OCI-LY7 (cell line): Measurements from ENCODE around the gene RBM47. TPM values are rescaled to one million over a fixed set of nuclear protein-coding genes. Genes with fewer than 3 reads are reported as not detected.

ENCODE experiments used
- BruUV-seq: library from RNA; stranded (reverse); fragments of 400-500 nt; replicated peaks from 2 replicates; lab custom pipeline; 2021; lab: Mats Ljungman, UMichigan
- CTCF ChIA-PET: fragments of 300-600 bp; sonication (Branson Sonifier 250); formaldehyde crosslinking; loops from one replicate; lab custom pipeline; 2022; ENCODE audit warnings: antibody characterized with exemption; ENCODE audit not compliant: unreplicated experiment; lab: Charles Lee
- POLR2A ChIA-PET: fragments of 300-600 bp; sonication (Branson Sonifier 250); formaldehyde crosslinking; loops from one replicate; lab custom pipeline; 2022; ENCODE audit warnings: antibody characterized with exemption; lab: Charles Lee
- DNase-seq: peaks from one replicate; pipeline ENCODE4 v3.0.0-alpha.2; 2015; ENCODE audit warnings: low spot score
- H2AFZ ChIP-seq: fragments of 200-600 bp; sonication (generic), shearing (Covaris generic); 2 replicates; pipeline ENCODE4 v1.6.1; 2014; ENCODE audit warnings: mild to moderate bottlenecking, antibody characterized with exemption, low read length, moderate library complexity
- H3K27ac ChIP-seq: fragments of 200-600 bp; sonication (generic); 2 replicates; pipeline ENCODE4 v1.5.1; 2014; ENCODE audit warnings: mixed run types, low read depth, mild to moderate bottlenecking, moderate library complexity, low read length, inconsistent platforms; ENCODE audit not compliant: poor library complexity, severe bottlenecking
- H3K36me3 ChIP-seq: fragments of 200-600 bp; sonication (generic); 2 replicates; pipeline ENCODE4 v1.6.1; 2014; ENCODE audit warnings: mild to moderate bottlenecking, antibody characterized with exemption, low read length, moderate library complexity, mixed read lengths; ENCODE audit not compliant: insufficient read depth
- H3K4me1 ChIP-seq: fragments of 200-600 bp; sonication (generic); 2 replicates; pipeline ENCODE4 v1.5.1; 2014; ENCODE audit warnings: mild to moderate bottlenecking, low read length; ENCODE audit not compliant: insufficient read depth, poor library complexity, severe bottlenecking
- H3K4me2 ChIP-seq: fragments of 200-600 bp; sonication (generic); 2 replicates; pipeline ENCODE4 v1.6.1; 2014; ENCODE audit warnings: mild to moderate bottlenecking, low read length
- H3K4me3 ChIP-seq: fragments of 200-600 bp; sonication (generic); 2 replicates; pipeline ENCODE4 v1.5.1; 2014; ENCODE audit warnings: mild to moderate bottlenecking, low read depth, low read length; ENCODE audit not compliant: poor library complexity, severe bottlenecking
- H3K79me2 ChIP-seq: fragments of 200-600 bp; sonication (generic); 2 replicates; pipeline ENCODE4 v1.6.1; 2016; ENCODE audit warnings: low read depth, mild to moderate bottlenecking, low read length, moderate library complexity, mixed read lengths; ENCODE audit not compliant: insufficient read depth
- H3K9me2 ChIP-seq: fragments of 200-600 bp; sonication (generic); 2 replicates; pipeline ENCODE4 v1.6.1; 2016; ENCODE audit warnings: mild to moderate bottlenecking, low read length, mixed read lengths; ENCODE audit not compliant: insufficient read depth
- H3K9me3 ChIP-seq: fragments of 200-600 bp; sonication (generic); 2 replicates; pipeline ENCODE4 v1.6.1; 2014; ENCODE audit warnings: mild to moderate bottlenecking, mixed run types, low read length, mixed read lengths
- H4K20me1 ChIP-seq: fragments of 200-600 bp; sonication (generic); 2 replicates; pipeline ENCODE4 v1.6.1; 2014; ENCODE audit warnings: mild to moderate bottlenecking, antibody characterized with exemption, low read length, moderate library complexity, mixed read lengths; ENCODE audit not compliant: insufficient read depth
- EZH2phosphoT487 ChIP-seq: fragments of 200-600 bp; sonication (generic); IDR thresholded peaks from 2 replicates; pipeline ENCODE4 v1.6.1; 2018; ENCODE audit warnings: low read depth, borderline replicate concordance, mild to moderate bottlenecking, mixed run types, antibody characterized with exemption, low read length, moderate library complexity, mixed read lengths
- intact Hi-C: fragments of 100-400 bp; cut with micrococcal nuclease; formaldehyde crosslinking; loops from one replicate; pipeline ENCODE4 v1.10.0; 2022; ENCODE audit not compliant: unreplicated experiment
- total RNA-seq, 2 experiments: library from RNA; depleted of rRNA in 1 of 2; stranded (reverse); fragments of >200 nt in 1 of 2; shearing (Covaris generic) in 1 of 2; gene quantifications; 2 replicates each; pipeline ENCODE4 v1.2.3, GENCODE V29; 2014 to 2022
- TF ChIP-seq, protein P1 (sequence below): fragments of 200-600 bp; sonication (generic); conservative IDR thresholded peaks from 2 replicates; pipeline ENCODE4 v1.5.1; 2014; ENCODE audit warnings: mild to moderate bottlenecking, antibody characterized with exemption, low read length, moderate library complexity, mixed read lengths

The RBM47 gene
- total RNA-seq, 2 experiments from 2014 or later, result 5.3 to 14.2 TPM

DNA sequence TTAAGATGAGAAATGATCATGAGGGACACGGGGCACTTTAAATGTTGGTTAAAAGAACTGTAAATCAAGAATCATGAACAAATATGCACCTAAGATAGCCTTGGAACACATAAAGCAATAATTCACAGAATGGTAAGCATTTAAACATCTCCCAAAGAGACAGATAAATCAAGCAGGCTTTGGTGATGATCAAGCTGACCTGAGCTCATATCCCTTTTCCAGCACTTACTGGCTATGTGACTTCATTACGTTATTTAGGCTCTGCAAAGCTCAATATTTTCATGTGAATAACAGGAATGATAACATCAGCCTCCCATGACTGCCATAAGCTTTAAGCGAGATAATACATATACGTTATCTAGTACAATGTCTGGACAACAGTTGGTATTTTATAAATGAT is 239.7 kb downstream of the RBM47 start:
- no peak overlapping the region for H2AFZ ChIP-seq
- intact Hi-C loops, result no loop called here
- DNase-seq, result no peak
- ChIA-PET CTCF (no interaction called here), POLR2A (no interaction called here)
- no peak overlapping the region for H3K4me3 ChIP-seq
- no peak overlapping the region for H3K27ac ChIP-seq
- BruUV-seq, result no TSS peak
- no peaks in the 10 kb centered on the region for H3K9me3 ChIP-seq
- no peaks in the 10 kb centered on the region for H4K20me1 ChIP-seq
- no peaks in the 10 kb centered on the region for H3K9me2 ChIP-seq
- TF ChIP-seq EZH2phosphoT487, result no peak
- TF ChIP-seq, protein P1, sequence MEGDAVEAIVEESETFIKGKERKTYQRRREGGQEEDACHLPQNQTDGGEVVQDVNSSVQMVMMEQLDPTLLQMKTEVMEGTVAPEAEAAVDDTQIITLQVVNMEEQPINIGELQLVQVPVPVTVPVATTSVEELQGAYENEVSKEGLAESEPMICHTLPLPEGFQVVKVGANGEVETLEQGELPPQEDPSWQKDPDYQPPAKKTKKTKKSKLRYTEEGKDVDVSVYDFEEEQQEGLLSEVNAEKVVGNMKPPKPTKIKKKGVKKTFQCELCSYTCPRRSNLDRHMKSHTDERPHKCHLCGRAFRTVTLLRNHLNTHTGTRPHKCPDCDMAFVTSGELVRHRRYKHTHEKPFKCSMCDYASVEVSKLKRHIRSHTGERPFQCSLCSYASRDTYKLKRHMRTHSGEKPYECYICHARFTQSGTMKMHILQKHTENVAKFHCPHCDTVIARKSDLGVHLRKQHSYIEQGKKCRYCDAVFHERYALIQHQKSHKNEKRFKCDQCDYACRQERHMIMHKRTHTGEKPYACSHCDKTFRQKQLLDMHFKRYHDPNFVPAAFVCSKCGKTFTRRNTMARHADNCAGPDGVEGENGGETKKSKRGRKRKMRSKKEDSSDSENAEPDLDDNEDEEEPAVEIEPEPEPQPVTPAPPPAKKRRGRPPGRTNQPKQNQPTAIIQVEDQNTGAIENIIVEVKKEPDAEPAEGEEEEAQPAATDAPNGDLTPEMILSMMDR, result no peak
- H3K4me1 ChIP-seq, result no peaks in the 10 kb centered on the region
- H3K79me2 ChIP-seq, result no peaks in the 10 kb centered on the region
- H3K36me3 ChIP-seq, result no peaks in the 10 kb centered on the region
- H3K4me2 ChIP-seq, result no peak overlapping the region

DNA sequence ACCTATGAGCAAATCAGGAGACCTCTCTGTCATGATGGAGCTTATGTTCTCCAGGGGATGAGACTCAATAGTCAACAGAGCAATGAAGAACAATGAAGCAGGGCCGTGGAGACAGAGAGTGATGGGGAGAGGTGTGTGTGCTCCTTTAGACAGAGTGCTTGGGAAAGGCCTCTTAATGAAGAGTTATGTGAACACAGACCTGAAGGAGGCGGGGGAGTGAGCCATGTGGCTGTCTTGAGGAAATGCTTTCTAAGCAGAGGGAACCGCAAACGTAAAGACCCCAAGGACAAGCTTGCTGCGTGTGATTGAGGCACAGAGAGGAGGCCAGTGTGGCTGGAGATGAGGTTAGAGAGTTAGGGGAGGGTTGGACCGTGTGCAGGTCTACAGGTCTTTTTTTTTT is 241.4 kb downstream of the RBM47 start:
- no peaks in the 10 kb centered on the region for H3K36me3 ChIP-seq
- H3K27ac ChIP-seq, result no peak overlapping the region
- no TSS peak for BruUV-seq
- no peaks in the 10 kb centered on the region for H3K9me3 ChIP-seq
- no peaks in the 10 kb centered on the region for H4K20me1 ChIP-seq
- H2AFZ ChIP-seq, result no peak overlapping the region
- DNase-seq, result peak; percentile 10
- no peak overlapping the region for H3K4me2 ChIP-seq
- intact Hi-C loops, result no loop called here
- ChIA-PET CTCF (no interaction called here), POLR2A (interaction anchor here (0.5 to 0.6 kb wide), 2 partner anchors 101 to 290 kb away, joined by 3 to 5 read pairs; no protein-coding TSS in a partner anchor)
- H3K79me2 ChIP-seq, result no peaks in the 10 kb centered on the region
- TF ChIP-seq, protein P1, result no peak
- no peak for TF ChIP-seq EZH2phosphoT487
- no peak overlapping the region for H3K4me3 ChIP-seq
- no peaks in the 10 kb centered on the region for H3K9me2 ChIP-seq
- H3K4me1 ChIP-seq, result no peaks in the 10 kb centered on the region

DNA sequence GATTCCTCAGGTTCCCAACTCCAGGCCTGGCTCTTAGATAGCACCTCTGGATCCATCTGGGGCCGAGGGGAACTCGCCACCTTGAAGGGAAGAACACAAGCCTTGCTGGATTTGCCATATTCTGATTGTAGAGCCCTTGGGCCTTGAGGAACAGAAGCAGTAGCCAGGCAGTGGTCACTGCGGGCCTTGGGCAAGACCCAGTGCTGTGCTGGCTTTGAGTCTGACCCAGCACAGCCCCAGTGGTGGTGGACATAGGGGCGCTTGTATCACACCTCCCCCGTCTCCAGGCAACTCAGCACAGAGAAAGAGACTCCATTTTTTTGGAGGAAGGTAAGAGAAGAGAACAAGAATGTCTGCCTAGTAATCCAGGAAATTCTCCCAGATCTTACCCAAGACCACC is 249.0 kb downstream of the RBM47 start:
- Histone ChIP-seq H3K9me3 (no peaks in the 10 kb centered on the region), H3K4me2 (no peak overlapping the region), H3K36me3 (no peaks in the 10 kb centered on the region), H2AFZ (no peak overlapping the region), H3K4me1 (no peaks in the 10 kb centered on the region), H3K4me3 (no peak overlapping the region), H3K79me2 (no peaks in the 10 kb centered on the region), H3K9me2 (no peaks in the 10 kb centered on the region), H3K27ac (no peak overlapping the region), H4K20me1 (no peaks in the 10 kb centered on the region)
- no TSS peak for BruUV-seq
- no peak for TF ChIP-seq EZH2phosphoT487
- TF ChIP-seq, protein P1, result no peak
- DNase-seq, result no peak
- intact Hi-C loops, result no loop called here
- ChIA-PET CTCF (no interaction called here), POLR2A (no interaction called here)
